Epidermal melanocyte (primary cell): ENCODE results near the gene TPM1.
A peak's percentile ranks its signal among the peaks of the same experiment; 100 is the strongest.
"Not testable (repeated sequence)": the region's sequence is repeated elsewhere in the genome, so short reads cannot be mapped to it uniquely, and the experiment has no call there.

Experiments used
- DNase-seq: peaks from one replicate; pipeline ENCODE4 v3.0.0; 2011; ENCODE audit warnings: low spot score; ENCODE audit not compliant: insufficient read length

TPM1 gene

DNA sequence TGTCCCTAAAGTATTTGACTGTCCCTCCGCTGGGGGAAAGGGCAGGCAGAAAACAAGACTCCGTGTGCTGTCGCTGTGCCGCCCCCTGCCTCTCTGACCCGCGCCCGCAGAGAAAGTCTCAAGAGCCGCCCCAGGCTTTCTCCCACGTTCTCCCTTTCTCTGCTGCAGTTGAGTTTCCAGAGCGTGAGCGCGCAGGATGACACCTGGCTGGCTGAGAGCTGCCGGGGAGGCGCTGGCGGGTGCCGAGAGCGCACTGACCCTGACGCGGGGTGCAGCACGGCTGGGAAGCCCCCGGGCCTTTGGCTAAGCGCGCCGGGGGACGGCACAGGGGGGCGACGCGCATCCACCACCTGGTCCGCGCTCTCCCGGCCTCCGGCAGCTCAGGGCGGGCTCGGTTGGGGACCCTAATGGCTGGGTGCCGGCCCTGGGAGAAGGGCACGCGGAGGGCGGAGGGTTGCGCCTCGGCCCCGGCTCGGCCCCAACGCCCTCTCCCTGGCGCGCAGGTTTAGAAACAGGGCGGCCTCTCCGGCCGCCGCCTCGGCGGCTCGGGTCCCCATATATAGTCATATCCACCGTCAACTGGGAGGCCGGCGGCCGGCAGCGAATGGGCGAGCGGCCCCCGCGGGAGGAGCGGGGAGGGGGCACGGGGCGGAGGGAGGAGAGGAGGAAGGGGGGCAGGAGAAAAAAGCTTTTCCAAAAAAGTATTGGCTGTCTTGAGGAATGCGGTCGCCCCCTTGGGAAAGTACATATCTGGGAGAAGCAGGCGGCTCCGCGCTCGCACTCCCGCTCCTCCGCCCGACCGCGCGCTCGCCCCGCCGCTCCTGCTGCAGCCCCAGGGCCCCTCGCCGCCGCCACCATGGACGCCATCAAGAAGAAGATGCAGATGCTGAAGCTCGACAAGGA, at the start of gene TPM1:
TPM1 (plus strand) TSS at position 774 of the 903 bp plus-strand sequence; CDS start at position 857, 83 bp downstream.
- DNase-seq: peak; percentile 77

GRCh38 chr15:62993066-62993465, 49.5 kb upstream of the TPM1 start:
- no peak for DNase-seq

- not testable (repeated sequence) for DNase-seq
These were observed 48.9 kb upstream of the TPM1 start for GRCh38 chr15:62993632-62994031.

- DNase-seq: no peak
These were observed 48.1 kb upstream of the TPM1 start for GRCh38 chr15:62994439-62994838.

DNA sequence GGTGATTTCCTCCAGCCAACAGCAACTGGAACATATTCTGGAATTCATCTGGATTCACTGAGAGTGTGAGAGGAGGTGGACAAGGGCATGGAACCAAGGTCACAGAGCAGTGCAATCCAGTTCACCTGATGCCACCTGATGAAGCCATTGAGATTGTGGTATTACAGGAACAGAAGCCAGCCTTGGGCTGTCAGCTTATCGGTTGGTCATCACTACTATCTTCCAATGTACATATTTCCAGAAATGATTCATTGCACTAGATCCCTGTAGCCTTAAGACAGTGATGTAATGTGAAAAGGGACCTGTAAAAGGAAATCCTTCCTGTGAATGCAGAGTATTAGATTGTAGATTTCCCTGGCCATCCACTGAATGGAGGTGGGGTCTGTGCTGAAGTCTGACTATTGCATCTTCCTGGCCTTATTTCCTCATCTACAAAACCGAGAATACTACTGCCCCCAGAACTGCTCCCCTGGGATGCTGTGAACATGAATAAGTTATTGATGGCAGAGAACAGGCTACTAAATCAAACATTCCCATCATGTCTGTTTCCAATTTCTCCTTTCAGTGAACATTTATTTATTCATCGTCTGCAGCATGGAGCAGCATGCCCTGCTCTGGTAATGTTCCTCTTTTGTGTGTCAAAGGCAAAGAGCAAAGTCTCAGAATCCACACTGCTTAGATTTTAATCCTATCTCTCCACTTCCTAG, 47.4 kb upstream of the TPM1 start:
- DNase-seq: no peak

GRCh38 chr15:62997441-62997840, 45.1 kb upstream of the TPM1 start:
- DNase-seq: no peak

GRCh38 chr15:62998262-62998890, 44.2 kb upstream of the TPM1 start:
- DNase-seq: no peak

DNA sequence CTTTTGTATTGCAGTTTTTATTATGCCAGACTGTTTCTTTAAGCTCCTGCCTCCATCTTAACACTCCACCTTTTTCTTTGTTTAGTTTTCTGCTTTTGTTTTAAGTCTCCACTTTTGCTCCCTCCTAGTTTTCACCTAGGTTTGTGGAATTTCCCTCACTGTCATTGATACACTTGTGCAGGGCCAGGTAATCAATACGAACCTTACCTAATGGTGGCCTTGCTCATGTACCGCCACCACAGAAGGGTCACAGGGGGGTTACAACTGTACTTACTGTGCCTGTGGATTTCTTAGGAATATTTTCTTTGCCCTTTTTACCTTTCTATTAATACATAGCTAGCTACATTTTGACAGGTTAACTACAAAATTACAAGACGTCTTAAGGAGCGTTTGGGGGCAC, 43.4 kb upstream of the TPM1 start:
- DNase-seq: no peak

- DNase-seq: no peak
These were observed 42.5 kb upstream of the TPM1 start for GRCh38 chr15:62999923-63000561.

GRCh38 chr15:63000706-63001105, 41.8 kb upstream of the TPM1 start:
- no peak for DNase-seq

DNA sequence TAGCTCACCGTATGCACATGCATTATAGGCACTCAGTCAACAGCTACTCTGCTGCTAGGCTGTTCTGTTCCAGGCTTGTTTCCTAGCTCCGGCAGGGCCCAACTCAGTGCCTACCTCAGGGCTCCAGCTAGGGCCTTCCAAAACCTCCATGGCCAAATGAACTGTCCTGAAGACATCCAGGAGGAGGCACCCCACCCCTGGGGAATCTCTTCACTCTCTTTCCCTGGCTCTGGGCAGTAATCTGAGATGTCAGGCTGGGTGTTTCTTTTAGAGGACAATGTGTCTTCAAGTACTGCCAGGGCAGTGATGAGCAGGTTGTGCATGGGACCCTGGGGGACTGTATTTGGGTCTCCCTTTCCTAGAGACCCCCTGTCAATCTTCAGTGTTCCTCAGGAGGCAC, 38.3 kb upstream of the TPM1 start:
- DNase-seq: no peak

DNA sequence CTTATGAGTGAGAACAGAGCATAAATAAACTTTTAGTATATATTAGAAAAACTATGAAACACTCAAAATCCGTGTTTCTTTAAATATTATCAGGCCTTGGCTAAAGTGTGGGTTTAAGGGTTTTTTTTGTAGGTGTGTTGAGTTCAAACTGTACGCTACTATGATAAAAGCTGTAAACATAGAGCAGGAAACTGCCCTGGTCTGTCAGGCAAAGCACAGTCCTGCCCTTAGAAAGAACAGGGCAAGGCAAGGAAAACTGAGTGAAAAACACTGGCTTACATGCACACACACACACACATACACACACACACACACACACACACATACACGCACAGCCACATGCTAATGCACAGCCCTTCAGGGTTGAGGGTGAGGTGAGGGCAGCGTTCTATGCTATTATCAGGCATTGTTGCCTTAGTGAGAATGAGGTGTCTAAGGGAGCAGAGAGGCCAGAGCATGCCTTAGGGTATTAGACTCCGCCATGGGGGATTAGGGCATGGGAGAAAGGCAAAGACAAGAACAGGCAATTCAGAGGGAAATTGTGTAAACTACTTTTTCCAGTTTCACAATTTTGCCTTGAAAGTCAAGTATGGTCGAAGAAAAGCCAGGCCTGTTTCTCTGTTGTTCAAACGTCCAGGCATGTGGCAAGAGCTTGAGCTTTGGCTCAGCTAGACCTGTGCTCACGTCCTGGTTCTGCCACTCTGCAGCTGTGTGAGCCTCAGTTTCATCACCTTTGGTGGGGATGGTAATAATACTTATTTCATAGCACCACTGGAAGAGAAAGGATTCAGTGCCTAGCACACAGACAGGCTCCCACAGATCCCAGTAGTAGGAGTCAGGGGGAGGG, 36.3 kb upstream of the TPM1 start:
- no peak for DNase-seq

GRCh38 chr15:63008333-63009049, 34.1 kb upstream of the TPM1 start:
- no peak for DNase-seq

GRCh38 chr15:63010386-63010785, 32.2 kb upstream of the TPM1 start:
- no peak for DNase-seq

GRCh38 chr15:63010920-63011693, 31.4 kb upstream of the TPM1 start:
- no peak for DNase-seq

DNA sequence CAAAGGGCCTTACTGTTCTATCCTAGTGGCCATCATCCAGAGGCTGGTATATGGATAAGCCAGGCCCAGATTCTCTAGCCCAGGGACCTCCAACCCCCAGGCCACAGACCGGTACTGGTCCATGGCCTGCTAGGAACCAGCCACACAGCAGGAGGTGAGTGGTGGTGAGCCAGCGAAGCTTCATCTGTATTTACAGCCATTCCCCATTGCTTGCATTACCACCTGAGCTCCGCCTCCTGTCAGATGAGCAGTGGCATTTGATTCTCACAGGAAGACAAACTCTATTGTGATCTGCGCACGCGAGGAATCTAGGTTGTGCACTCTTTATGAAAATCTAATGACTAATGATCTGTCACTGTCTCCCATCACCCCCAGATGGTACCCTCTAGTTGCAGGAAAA, 30.1 kb upstream of the TPM1 start:
- DNase-seq: no peak

DNA sequence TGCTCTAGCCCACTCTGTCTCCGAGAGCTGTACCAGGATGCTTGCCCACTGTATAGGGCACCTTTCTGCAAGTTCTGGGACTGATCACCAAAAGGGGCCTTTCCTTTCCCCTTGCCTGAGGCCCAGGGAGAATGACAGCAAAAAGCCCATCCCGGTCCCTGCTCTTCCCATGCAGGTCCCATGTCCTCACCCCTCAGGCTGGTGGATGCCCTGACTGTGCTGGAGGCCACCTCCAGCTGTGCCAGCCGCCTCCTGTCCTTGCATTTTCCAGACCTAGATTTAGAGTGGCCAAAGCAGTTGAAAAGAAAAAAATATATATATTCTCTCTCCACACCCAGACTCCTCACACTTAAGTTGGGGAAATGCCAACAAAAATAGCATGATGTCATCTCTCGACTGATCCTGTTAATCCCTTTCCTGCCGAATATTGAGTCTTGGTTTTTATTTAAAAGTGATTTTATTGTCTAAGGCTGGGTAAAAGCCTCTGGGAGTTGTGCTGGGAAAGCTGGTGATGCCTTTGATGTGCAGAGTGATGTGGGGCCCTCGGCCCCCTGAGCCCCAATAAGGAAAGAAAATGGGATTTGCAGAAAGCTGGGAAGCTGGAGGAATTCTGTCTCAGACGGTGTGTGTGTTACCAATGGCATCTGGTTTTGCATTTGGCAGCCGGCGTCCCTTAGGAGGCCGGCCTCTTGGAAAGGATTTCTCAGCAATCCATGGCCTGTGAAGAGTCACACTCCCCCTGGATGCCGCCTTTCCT, 29.3 kb upstream of the TPM1 start:
- DNase-seq: no peak

DNA sequence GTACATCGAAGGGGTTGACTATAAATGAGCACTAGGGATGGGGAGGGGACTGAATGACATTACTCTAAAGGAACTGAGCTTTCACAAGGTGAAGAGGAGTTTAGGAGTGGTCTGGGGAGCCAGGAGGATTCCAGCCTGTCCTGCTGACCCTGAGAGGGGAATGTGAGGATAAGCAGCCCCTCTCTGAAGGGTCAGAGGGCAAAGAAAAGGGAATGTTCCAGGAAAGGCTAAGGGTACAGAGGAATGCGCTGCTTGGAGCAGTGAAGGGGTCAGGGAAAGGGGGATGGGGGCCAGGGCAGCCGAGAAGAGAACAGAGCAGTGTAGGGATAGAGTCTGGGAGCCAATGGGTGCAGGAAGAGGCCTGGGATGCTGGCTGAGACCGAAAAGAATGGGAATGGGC, 28.0 kb upstream of the TPM1 start:
- no peak for DNase-seq

DNA sequence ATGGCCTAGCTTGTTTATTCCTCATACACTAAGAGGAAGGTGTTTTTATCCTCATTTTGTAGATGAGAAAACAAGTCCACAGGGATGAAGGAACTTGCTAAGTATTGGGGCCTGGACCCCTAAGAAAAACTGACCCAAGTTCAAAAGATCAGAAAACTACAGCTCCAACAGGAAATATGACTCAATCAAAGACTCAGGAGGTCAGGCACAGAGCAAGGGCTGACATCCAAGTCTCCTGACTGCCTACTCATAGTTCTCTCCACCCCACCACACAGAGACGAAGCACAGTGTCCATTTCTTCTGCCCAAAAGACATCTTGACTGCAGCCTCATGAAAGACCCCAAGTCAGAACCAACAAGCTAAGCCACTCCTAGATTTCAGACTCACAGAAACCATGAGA, 26.9 kb upstream of the TPM1 start:
- DNase-seq: no peak
